ENCODE results near the gene ARHGAP26. TPM values are rescaled to one million over a fixed set of nuclear protein-coding genes. Genes with fewer than 3 reads are reported as not detected.

Gene ARHGAP26
- total RNA-seq, 1 experiment from 2014 or later, result 54.3 TPM

GRCh38 chr5:143237664-143238063, 467.5 kb downstream of the ARHGAP26 start:
- Mint-ChIP-seq H3K4me3 (ENCODE audit: unreplicated experiment) (no peak overlapping the region), H3K4me1 (ENCODE audit: insufficient read depth, unreplicated experiment) (peaks cover 24% of the 10 kb centered on the region), H3K36me3 (ENCODE audit: insufficient read depth, unreplicated experiment) (peaks cover 4% of the 10 kb centered on the region), H3K27ac (ENCODE audit: low read depth, unreplicated experiment) (no peak overlapping the region), H3K27me3 (ENCODE audit: insufficient read depth, unreplicated experiment) (no peaks in the 10 kb centered on the region), H3K9me3 (ENCODE audit: unreplicated experiment) (no peaks in the 10 kb centered on the region)
- ChIA-PET CTCF (interaction anchor here (0.8 kb wide), 1 partner anchor 10 kb away, joined by 5 read pairs; no protein-coding TSS in a partner anchor), POLR2A (no interaction called here)
- BruUV-seq (replicated peaks), result no TSS peak
- no peak for TF ChIP-seq CTCF (IDR thresholded peaks at IDR 0.05; ENCODE audit: unreplicated experiment)
- no peak for DNase-seq (ENCODE audit: unreplicated experiment)
- intact Hi-C loops (cut with micrococcal nuclease), result no loop called here

DNA sequence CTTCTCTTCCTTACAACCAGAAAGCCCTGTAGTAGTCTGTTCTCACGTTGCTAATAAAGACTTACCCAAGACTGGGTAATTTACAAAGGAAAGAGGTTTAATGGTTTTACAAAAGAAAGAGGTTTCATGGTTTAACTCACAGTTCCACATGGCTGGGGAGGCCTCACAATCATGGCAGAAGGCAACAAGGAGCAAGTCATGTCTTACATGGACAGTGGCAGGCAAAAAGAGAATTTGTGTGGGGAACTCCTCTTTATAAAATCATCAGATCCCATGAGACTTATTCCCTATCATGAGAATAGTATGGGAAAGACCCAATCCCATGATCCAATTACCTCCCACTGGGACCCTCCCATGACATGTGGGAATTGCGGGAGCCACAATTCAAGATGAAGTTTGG, 468.4 kb downstream of the ARHGAP26 start:
- no TSS peak for BruUV-seq (replicated peaks)
- Mint-ChIP-seq H3K27me3 (ENCODE audit: insufficient read depth, unreplicated experiment) (no peaks in the 10 kb centered on the region), H3K9me3 (ENCODE audit: unreplicated experiment) (no peaks in the 10 kb centered on the region), H3K4me3 (ENCODE audit: unreplicated experiment) (no peak overlapping the region), H3K36me3 (ENCODE audit: insufficient read depth, unreplicated experiment) (peaks cover 4% of the 10 kb centered on the region), H3K27ac (ENCODE audit: low read depth, unreplicated experiment) (no peak overlapping the region), H3K4me1 (ENCODE audit: insufficient read depth, unreplicated experiment) (peaks cover 34% of the 10 kb centered on the region)
- TF ChIP-seq CTCF (IDR thresholded peaks at IDR 0.05; ENCODE audit: unreplicated experiment), result no peak
- DNase-seq (ENCODE audit: unreplicated experiment), result no peak
- ChIA-PET CTCF (interaction anchor here (0.8 to 1.7 kb wide), 3 partner anchors 11 to 13 kb away, joined by 3 to 7 read pairs (median 5); no protein-coding TSS in a partner anchor), POLR2A (interaction anchor here (1.2 to 2.4 kb wide), 2 partner anchors 7 to 10 kb away, joined by 5 to 6 read pairs; no protein-coding TSS in a partner anchor)
- intact Hi-C loops (cut with micrococcal nuclease), result no loop called here

- ChIA-PET POLR2A (interaction anchor here (0.8 to 2.4 kb wide), 8 partner anchors 9 to 256 kb away, joined by 3 to 8 read pairs (median 4); no protein-coding TSS in a partner anchor), CTCF (interaction anchor here (0.5 to 1.7 kb wide), 8 partner anchors 12 to 374 kb away, joined by 3 to 7 read pairs (median 3); no protein-coding TSS in a partner anchor)
- intact Hi-C loops (cut with micrococcal nuclease), result loop anchor here (5.0 to 10.0 kb wide), 3 partner anchors 133 to 315 kb away; no protein-coding TSS in a partner anchor
- Mint-ChIP-seq H3K9me3 (ENCODE audit: unreplicated experiment) (no peaks in the 10 kb centered on the region), H3K27ac (ENCODE audit: low read depth, unreplicated experiment) (no peak overlapping the region), H3K27me3 (ENCODE audit: insufficient read depth, unreplicated experiment) (no peaks in the 10 kb centered on the region), H3K36me3 (ENCODE audit: insufficient read depth, unreplicated experiment) (peaks cover 4% of the 10 kb centered on the region), H3K4me1 (ENCODE audit: insufficient read depth, unreplicated experiment) (peaks cover 38% of the 10 kb centered on the region), H3K4me3 (ENCODE audit: unreplicated experiment) (no peak overlapping the region)
- no peak for DNase-seq (ENCODE audit: unreplicated experiment)
- no TSS peak for BruUV-seq (replicated peaks)
- TF ChIP-seq CTCF (IDR thresholded peaks at IDR 0.05; ENCODE audit: unreplicated experiment), result no peak
Observed at GRCh38 chr5:143239882-143240518, 469.8 kb downstream of the ARHGAP26 start.

- BruUV-seq (replicated peaks), result no TSS peak
- Mint-ChIP-seq H3K9me3 (ENCODE audit: unreplicated experiment) (no peaks in the 10 kb centered on the region), H3K4me3 (ENCODE audit: unreplicated experiment) (peak overlapping the region; percentile 4), H3K36me3 (ENCODE audit: insufficient read depth, unreplicated experiment) (no peaks in the 10 kb centered on the region), H3K27me3 (ENCODE audit: insufficient read depth, unreplicated experiment) (no peaks in the 10 kb centered on the region), H3K4me1 (ENCODE audit: insufficient read depth, unreplicated experiment) (peaks cover 48% of the 10 kb centered on the region), H3K27ac (ENCODE audit: low read depth, unreplicated experiment) (peak overlapping the region; percentile 84)
- POLR2A ChIA-PET, result interaction anchor here (1.0 kb wide), 1 partner anchor 37 kb away, joined by 5 read pairs; no protein-coding TSS in a partner anchor
- CTCF ChIA-PET, result interaction anchor here (0.6 kb wide), 1 partner anchor 65 kb away, joined by 5 read pairs; no protein-coding TSS in a partner anchor
- DNase-seq (ENCODE audit: unreplicated experiment), result peak; percentile 35
- intact Hi-C loops (cut with micrococcal nuclease), result loop anchor here (5.0 to 10.0 kb wide), 3 partner anchors 135 to 317 kb away; no protein-coding TSS in a partner anchor
- TF ChIP-seq CTCF (IDR thresholded peaks at IDR 0.05; ENCODE audit: unreplicated experiment), result no peak
Observed at GRCh38 chr5:143241892-143242291, 471.7 kb downstream of the ARHGAP26 start.

All from MCF 10A (cell line).